ENCODE measurements around the gene RPS15.
"Not testable (repeated sequence)": the region's sequence is repeated elsewhere in the genome, so short reads cannot be mapped to it uniquely, and the experiment has no call there.

RPS15 gene

DNA sequence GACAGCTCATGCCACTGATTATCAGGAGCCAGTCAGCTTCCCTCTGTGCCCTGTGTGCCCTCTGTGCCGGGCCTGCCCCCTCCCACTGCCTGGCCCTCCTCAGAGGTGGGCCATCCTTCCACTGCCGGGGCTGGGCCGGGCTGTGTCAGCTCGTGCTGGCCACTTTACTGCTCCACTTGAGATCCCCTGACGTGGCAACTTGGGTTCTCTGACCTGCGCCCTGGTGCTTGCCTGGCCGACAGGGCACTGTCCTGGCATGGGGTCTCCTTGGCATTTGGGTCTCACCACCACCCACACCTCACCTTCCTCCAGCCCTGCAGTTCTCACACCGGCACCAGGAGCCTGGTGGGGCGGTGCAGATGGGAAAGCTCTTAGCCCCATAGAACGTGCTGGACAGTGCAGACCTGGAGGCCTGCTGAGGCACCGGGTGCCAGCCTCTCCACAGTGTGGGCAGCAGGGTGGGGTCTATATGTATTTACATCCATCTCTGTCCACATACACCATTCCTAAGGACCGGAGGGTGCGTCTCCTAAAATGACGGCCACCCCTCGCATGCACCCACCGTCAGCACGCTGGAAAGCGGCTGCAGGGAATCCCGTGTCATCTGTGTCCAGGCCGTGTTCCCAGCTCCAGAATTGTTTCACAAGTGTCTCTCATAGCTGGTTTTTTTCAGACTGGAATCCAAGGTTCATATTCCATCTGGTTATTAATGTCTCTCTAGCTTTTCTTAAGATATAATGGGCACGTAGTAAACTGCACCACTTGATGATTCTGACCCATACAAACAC, 19.1 kb upstream of the RPS15 start:
- no peak for DNase-seq (ENCODE audit: low read depth in 2 of 2)

DNA sequence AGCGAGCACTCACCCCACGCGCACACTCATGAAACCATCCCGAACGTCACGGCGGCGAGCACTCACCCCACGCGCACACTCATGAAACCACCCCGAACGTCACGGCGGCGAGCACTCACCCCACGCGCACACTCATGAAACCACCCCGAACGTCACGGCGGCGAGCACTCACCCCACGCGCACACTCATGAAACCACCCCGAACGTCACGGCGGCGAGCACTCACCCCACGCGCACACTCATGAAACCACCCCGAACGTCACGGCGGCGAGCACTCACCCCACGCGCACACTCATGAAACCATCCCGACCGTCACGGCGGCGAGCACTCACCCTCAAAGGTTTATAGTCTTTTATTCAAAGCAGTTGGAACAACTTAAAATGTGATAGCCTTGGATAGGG, 18.1 kb upstream of the RPS15 start:
- DNase-seq (ENCODE audit: low read depth in 2 of 2): not testable (repeated sequence)

DNA sequence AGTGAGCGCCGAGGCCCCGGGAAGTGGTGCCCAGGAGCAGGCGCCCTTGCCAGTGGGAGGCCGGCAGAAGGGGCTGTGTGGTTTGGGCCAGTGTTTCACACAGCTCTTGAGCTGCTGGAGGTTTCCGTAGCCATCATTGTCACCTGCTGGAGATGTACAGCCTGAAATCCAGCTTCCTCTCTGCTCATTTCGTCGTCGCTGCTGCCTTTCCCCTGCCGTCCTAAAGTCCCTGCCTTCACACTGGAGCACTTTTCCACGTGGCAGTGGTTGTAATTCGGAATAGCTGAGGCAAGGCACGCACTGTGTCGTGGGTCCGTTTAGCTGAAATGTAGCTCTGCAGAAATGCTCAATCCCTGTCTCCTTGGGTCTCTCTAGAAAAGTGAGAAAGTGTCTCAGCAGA, 17.6 kb upstream of the RPS15 start:
- DNase-seq (ENCODE audit: low read depth in 2 of 2): no peak

DNA sequence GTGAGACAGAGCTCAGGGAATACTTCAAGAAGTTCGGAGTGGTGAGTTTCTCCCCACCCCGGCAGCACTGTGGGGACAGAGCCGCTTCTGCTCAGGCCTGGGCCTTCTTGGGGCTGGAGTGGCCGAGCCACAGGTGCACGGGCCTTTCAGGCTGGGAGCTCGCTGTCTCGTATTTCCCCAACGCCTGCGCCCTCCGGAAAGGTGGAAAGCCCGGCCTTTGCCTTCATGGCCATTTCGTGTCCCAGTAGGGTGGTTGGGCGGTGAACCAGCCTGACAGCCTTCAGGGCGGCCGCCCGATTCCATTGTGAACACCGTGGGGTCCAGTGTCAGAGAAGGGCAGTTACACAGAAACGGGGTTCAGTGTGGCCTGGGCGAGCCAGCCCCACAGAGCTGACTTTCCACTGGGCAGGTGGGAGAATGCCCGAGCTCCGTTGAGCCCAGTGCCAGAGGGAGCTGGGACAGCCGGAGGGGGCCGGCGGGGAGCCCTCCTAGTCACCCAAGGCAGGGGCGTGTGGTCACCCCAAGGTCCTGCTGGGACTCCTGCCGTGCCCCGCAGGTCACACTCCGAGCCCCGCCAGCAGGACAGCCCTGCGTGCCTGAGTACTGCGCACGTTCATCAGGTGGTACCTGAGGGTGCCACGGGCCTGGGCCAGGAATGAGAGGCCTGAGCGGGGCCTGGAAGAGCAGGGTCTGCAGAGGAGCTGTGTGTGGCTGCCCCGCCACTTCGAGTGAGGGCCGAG, 16.8 kb upstream of the RPS15 start:
- DNase-seq (ENCODE audit: low read depth in 2 of 2): no peak

DNA sequence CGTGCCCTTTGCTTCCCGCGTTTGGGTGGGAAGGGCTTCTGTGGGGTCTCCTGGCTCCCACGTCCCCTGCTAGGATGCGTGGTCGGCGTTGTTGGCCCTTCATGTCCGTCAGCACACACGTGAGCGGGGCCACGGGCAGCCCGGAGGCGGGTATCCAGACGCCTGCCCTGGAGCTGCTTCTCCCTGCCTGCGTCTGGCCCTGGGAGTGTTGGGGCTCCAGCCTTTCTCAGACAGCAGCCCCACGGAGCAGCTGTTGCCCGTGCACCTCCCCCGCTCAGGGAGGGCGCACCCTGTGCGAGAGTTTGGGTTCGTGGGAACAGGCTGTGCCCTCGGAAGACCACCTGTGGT, 16.3 kb upstream of the RPS15 start:
- DNase-seq (ENCODE audit: low read depth in 2 of 2): no peak

DNA sequence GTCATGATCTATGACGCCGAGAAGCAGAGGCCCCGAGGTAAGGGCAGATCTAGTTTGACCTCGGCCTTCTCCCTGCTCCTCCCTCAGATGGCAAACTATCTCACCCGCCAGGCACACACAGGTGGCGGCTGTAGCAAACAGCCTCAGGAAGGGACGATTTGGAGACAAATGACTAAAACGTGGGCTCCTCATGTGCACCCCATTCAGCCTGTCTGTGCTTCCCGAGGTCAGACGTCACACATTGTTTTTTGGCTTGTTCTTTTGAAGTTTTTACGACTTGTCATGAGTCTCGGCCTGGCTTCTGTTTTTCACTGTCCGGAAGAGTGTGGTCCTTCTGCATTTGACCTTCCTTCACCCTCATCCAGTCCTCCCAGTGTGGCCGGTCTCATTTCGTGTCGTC, 15.8 kb upstream of the RPS15 start:
- DNase-seq (ENCODE audit: low read depth in 2 of 2): no peak

DNA sequence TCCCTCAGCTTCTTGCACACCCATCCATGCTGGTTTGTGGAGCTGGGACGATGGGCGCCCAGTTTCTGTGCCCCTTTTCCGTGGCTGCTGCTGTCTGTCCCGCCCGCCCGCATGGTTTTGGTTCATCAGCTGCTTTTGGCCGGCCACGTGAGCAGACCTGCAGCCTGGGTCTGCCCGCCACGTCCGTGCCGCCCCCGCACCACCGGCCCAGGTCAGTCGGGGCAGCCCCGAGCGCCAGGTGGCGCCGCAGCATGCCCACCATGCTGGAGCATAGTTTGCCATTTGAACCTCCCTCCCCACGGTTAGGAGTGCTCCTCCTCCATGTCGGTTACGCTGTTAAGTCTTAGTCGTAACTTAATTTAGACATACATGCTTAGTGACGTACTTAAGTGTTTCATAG, 15.3 kb upstream of the RPS15 start:
- DNase-seq (ENCODE audit: low read depth in 2 of 2): no peak

DNA sequence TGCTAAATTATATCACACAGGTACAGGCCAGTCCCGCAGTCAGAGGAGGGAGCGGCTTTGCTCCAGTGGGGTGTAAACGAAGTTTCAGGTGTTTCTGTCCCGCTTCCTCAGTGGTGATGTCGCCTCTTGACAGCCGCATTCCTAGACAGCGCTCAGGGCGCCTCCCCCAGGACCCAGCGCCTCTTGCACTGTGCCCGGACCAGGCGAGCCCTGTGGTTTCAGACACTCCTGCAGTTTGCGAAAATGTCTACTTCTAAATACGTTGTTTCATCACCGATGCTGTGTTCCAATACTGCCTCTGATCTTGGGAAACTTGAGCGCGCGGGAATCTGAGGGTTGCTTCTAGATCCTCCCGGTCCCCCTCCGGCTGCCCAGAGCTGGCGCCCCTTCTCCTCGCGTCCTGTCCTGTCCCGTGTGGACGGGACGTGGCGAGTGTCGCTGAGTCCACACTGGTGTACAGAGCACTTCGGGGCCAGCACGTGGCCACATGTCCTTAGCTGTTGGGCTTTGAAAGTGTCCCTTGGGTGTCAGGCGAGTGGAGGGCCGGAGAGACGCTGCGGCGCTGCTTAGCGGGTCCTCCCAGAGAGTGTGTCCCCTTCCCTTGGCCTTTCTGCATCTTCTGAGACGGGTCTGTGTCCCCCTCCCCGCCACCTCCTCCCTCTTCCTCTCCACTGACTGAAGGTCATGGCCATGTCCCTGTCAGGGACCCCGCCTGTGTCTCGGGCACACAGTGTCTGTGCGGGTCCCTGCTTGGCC, 14.6 kb upstream of the RPS15 start:
- DNase-seq (ENCODE audit: low read depth in 2 of 2): no peak

DNA sequence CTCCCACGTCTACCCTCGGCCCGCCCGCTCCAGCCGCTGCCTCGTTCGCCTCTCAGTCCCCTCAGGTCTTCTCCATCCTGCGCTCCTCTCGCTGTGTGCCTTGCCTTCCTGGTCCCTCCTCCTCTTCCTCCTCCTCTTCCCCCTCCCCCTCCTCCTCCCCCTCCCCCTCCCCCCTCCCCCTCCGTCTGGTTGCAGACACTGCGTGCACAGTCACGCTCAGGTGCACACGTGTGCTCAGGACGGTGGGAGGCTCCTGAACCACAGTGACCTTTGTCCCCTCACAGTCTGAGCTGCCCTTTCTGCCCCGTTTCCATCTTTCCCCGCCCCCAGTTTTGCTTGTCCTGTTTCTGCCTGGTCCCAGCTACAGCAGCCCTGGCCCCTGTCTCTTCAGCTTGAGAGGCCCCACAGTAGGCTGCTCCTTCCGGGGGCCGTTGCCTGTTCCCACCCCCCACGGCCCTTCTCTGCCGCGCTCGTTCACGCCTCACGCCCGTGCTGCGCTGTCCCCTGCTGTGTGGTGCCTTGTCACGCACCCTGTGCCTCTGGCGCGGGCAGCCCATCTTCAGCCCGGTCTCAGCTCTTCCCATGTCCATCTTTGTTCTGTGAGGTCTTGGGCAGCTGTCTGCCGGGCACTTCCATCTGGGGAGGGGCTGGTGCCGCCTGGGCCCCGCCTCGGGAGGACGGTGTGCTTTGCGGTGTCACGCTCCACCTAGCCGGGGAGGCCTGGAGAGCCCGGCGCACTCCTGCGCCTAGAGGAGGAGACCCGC, 13.8 kb upstream of the RPS15 start:
- DNase-seq (ENCODE audit: low read depth in 2 of 2): no peak

DNA sequence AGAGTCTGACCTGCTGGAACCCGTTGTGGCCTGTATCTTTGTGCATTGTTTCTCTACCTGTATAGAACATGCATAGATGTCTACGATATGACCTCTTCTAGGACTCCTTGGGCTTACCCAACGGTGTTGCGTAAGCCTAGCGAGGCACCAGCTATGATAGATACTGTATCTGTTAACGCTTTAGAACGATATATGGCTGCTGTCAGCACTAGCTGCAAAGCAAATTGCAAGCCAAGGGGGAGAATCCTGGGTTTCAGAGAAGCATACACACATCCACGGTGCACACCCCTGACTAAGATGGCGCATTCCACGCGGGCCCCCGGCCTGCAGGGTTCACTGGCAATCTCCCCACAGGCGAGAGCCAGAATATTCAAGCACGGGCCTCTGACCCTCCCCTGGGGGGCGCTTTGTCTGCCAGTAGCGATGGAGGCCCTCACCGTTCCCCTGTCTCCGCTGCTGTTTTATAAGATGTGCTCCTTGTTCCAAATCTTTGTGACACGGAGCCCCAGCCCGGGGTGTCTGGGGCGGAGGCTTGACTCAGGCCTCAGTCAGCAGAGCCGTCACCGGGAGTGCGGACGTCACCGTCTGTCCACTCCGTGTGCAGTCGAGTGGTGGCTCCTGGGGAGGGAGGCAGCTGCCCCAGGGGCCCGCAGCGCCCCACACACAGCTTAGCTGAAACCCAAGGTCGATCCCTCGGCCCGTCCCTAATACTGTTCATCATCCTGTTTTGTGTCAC, 12.9 kb upstream of the RPS15 start:
- DNase-seq (ENCODE audit: low read depth in 2 of 2): no peak

DNA sequence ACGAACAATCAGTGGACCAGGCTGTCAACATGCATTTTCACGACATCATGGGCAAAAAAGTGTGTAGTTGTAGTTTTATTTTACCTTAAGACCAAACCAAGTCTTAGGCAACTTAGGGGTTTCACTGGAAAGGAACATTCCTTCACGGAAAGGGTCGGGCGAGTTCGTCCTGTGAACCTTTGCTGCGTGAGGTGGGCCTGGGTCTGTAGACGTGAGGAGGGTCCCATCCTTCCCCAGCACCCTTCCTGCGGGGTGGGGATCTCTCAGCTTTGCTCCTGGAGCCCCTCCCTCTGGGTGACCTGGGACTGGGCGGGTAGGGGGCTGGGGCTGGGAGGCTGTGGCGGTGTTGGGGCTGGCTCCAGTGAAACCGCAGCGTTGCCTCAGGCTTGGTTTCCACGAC, 12.3 kb upstream of the RPS15 start:
- DNase-seq (ENCODE audit: low read depth in 2 of 2): no peak

DNA sequence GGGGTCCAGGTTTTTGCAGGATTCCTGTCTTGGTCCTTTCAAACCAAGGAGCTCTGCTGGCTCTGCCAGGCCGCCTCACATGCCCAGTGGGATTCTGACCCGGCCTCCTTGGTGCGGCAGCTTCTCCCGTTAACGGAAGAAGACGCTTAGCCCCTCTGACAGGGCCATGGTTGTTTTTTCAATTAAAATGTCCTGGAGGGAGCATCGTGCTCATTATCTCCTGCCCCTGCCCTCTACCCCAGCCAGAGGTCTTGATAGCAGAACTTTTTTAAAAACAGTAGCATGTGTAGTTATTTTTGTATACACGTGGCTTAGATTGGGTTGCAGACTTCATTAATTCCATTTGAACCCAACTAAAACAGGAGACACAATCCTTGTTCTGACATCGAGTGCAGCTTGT, 11.5 kb upstream of the RPS15 start:
- no peak for DNase-seq (ENCODE audit: low read depth in 2 of 2)

DNA sequence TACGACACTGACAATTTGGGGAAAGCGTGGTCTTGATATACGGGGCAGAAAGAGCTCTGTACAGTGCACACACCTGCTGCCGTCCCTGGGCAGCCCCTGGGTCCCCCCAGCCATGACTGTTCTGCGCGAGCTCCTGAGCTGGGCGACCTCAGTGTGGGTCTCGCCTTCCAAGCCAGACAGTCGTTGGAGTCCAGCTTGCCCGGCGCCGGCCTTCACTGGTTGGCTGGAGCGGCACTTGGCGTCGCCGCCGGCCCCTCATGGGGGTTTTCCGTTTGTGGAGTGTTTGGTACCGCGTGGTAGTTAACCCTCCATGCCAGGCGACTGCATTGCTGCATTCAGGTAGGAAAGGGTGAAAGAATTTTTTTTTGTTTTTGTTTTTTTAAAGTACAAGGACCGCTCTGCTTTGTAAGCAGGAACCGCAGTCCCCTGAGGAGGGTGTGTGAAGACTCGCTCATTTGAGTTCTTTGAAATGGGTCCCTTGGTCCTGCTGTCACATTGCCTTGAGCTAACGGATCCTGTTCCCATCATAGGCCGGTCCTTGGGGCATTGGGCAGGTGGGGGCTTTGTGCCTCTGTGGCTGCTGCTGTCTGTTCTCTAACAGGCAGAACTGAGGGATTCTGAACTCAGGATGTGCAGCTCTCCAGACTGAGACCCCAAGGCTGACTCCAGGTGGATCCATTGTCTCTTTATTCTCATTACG, 10.8 kb upstream of the RPS15 start:
- no peak for DNase-seq (ENCODE audit: low read depth in 2 of 2)

DNA sequence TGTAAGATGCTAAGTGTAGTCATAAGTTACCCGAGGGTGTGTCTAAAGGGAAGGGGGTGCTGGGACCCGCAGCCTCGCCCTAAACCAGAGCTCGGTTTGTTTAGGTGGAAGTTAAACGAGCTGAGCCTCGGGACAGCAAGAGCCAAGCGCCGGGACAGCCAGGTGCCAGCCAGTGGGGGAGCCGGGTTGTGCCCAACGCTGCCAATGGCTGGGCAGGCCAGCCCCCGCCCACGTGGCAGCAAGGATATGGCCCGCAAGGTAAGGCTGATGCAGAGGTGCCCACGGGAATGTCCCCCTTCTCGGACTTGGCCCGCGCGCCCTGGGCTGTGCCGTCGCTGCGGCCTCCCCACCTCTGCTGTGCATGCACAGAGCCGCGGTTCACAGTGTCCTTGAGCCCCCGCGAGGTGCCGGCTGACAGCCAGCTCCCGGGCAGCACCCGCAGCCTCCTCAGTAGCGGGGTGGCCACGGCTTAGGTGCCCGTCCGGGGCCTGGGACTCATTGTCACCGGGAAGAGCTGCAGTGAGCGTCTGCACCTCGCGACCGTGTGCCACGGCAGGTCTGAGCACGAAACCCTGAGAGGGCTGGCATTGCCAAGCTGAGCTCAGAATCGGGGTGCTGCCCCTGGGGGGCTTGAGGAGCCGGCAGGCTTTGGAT, 9.3 kb upstream of the RPS15 start:
- DNase-seq (ENCODE audit: low read depth in 2 of 2): no peak

DNA sequence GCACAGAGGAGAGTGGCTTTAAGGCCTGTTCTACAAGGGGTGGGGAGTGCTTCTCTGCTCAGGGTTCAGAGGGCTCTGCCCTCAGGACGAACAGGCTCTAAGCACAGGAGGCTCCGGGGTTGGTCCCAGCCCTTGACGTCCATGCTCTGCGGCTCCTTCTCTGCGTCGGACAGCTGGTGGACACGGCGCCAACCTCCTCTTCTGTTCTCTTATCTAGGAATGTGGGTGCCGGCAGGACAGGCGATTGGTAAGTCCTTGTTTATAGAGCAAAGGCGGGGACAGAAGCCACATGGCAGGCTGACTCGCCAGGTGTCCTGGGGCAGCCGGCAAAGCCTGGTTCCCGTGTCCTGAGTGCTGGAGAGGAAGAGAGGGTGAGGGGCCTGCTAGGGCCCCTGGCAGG, 8.4 kb upstream of the RPS15 start:
- DNase-seq (ENCODE audit: low read depth in 2 of 2): no peak

DNA sequence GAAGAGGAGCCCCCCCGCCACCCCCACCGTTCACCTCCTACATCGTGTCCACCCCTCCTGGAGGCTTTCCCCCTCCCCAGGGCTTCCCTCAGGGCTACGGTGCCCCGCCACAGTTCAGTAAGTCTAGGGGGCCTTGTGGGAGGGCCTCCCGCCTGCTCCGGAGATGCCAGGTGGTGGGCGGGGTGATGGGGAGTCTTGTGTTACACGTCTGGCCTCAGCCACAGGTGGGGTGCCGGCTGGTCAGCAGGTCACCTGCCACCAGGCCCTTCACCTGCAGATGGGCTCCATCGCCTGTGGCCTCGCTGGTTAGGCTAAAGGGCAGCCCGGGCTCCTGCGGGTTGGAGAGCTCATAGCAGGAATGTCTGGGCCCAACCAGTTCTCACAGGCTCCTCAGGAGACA, 8.0 kb upstream of the RPS15 start:
- no peak for DNase-seq (ENCODE audit: low read depth in 2 of 2)

DNA sequence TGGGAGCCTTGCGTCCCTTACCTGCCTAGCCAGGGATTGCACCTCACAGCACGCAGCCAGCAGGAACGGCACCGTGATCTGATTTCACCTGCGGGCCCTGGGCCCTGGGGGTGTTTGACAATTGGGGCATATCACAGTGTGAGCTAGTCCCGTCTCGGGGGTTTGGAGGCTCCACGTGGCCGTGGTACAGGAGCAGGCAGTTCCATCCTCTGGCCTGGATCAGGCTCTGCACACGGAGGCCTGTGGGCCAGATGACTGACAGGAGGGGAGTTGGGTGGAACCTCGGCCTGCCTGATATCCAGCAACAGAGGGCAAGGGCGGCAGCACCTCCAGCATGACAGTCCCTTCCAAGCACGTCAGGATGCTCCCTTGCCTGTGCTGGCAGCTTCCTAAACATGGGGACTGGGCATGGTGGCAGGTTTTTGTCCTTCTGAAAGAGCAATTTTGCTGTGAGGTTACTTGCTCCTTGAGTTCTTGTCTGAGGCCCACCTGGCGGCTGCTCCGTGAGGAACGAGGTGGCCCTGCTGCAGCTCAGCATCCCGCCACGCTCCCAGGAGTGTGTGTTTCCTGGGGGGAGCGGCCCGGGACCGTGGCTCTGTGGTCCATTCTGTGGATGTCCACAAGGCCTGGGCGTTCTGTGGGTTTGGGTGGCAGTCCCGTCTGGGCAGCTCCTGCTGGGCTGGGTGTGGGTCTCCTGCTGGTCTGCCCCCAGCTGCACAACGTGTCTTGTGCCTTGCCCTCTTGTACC, 6.3 kb upstream of the RPS15 start:
- no peak for DNase-seq (ENCODE audit: low read depth in 2 of 2)

DNA sequence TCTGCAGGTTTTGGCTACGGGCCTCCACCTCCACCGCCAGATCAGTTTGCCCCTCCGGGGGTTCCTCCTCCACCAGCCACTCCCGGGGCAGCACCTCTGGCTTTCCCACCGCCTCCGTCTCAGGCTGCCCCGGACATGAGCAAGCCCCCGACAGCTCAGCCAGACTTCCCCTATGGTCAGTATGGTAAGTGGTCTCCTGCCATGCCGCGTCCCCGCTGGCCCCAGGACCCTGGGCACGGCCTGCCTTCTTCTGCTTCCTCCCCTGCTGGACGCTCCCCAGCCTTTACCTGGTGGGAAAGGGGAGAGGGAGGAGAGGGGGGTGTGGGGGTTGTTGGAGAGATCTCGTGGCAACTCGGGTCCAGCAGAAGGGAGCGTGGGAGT, 5.7 kb upstream of the RPS15 start:
- DNase-seq (ENCODE audit: low read depth in 2 of 2): no peak

Data from activated CD4-positive, alpha-beta T cell treated with anti-CD3 and anti-CD28 coated beads for 24 hours (primary cell).